T1000 (cell line): ENCODE results near the gene TSTD1.
"Not testable (repeated sequence)": the region's sequence is repeated elsewhere in the genome, so short reads cannot be mapped to it uniquely, and the experiment has no call there.

Source experiments
- DNase-seq: peaks from one replicate; lab custom pipeline; 2025; ENCODE audit warnings: mixed read lengths; lab: John Stamatoyannopoulos, UW

The TSTD1 gene

DNA sequence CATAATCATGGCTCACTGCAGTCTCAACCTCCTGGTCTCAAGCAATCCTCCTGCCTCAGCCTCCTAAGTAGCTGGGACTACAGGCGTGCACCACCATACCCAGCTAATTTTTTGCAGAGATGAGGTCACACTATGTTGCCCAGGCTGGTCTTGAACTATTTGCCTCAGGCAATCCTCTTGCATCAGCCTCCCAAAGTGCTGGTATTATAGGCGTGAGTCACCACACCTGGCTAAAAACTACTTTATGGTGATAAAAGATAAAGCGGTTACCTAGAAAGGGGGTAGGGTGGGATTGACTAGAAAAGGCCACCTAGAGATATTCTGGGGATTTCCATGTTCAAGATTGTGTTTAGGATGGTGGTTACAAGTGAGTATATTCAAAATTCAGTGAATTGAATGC is 5.0 kb downstream of the TSTD1 start:
- DNase-seq = no peak

GRCh38 chr1:161032409-161032808 is 6.4 kb downstream of the TSTD1 start:
- no peak for DNase-seq

GRCh38 chr1:161031874-161032273 is 6.9 kb downstream of the TSTD1 start:
- DNase-seq = no peak

DNA sequence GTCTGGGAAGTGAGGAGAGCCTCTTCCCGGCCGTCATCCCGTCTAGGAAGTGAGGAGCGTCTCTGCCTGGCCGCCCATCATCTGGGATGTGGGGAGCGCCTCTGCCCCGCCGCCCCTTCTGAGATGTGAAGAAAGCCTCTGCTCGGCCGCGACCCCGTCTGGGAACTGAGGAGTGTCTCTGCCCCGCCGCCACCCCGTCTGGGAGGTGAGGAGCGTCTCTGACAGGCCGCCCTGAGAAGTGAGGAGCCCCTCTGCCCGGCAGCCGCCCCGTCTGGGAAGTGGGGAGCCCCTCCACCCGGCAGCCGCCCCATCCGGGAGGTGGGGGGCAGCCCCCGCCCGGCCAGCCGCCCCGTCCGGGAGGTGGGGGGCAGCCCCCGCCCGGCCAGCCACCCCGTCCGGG is 9.3 kb downstream of the TSTD1 start:
- not testable (repeated sequence) for DNase-seq

DNA sequence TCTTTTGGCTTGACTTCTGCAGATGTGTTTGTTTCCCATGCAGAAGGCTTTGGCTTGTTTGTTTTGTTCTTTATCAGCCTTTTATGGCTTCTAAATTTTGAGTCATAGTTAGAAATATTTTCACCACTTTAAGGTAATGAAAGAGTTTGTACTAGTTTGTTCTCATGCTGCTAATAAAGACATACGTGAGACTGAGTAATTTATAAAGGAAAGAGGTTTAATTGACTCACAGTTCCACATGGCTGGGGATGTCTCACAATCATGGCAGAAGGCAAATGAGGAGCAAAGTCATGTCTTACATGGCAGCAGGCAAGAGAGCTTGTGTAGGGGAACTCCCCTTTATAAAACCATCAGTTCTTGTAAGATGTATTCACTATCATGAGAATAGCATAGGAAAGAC is 11.8 kb downstream of the TSTD1 start:
- not testable (repeated sequence) for DNase-seq

GRCh38 chr1:161022432-161022831 is 16.3 kb downstream of the TSTD1 start:
- not testable (repeated sequence) for DNase-seq

GRCh38 chr1:161021970-161022353 is 16.8 kb downstream of the TSTD1 start:
- DNase-seq = no peak

GRCh38 chr1:161021165-161021969 is 17.4 kb downstream of the TSTD1 start:
- no peak for DNase-seq

DNA sequence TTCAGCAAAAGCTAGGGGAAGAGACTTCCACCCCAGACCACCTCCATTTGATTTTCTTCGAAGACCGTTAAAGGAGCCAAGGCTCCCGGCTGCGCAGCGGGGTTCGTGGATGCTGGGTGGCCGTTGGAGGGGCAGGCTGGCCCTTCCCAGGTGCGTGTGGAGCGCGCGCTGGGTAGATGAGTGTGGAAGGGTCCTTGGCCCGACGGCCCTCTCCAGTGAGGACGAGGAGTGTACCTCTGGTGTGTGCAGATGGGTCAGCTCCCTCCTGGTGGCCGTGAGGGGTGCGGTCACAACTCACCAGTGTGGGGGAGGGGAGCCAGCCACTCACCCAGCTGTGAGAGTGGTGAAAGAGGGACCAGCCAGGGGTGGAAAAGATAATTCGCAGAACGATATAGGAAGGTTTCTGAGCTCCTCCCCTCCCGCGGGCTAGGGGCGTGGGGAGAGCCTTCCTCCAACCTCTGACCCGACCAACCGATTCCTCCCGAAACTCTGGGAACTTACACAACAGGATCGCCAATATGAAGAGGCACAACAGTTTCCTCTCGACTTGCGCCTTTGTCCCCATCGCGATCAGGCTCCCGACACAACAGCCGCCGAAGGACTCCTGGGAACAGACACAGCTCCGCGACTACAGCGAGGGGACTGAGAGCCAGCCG is 18.1 kb downstream of the TSTD1 start, which contains the start of gene F11R:
TSS of gene F11R (minus strand) at position 644 of the 656 bp plus-strand sequence. CDS start at position 565, 79 bp downstream.
- no peak for DNase-seq

GRCh38 chr1:161019751-161020495 is 18.8 kb downstream of the TSTD1 start:
- DNase-seq = no peak

- not testable (repeated sequence) for DNase-seq
Measured at GRCh38 chr1:161019111-161019660, 19.6 kb downstream of the TSTD1 start.

DNA sequence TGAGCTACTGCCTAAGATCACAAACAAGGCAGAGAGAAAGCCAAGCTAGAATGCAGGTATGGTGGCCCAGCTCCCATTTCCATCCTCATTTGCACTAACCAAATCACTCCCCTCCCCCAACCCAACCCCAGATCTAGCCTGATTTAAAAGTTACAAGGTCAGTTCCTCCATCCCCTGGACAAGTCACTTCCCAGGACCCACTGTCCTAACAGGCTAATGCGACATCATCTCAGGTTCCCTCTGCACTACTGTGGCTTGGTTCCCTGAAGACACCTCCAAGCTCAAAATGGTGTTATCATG is 20.2 kb downstream of the TSTD1 start:
- DNase-seq = no peak

DNA sequence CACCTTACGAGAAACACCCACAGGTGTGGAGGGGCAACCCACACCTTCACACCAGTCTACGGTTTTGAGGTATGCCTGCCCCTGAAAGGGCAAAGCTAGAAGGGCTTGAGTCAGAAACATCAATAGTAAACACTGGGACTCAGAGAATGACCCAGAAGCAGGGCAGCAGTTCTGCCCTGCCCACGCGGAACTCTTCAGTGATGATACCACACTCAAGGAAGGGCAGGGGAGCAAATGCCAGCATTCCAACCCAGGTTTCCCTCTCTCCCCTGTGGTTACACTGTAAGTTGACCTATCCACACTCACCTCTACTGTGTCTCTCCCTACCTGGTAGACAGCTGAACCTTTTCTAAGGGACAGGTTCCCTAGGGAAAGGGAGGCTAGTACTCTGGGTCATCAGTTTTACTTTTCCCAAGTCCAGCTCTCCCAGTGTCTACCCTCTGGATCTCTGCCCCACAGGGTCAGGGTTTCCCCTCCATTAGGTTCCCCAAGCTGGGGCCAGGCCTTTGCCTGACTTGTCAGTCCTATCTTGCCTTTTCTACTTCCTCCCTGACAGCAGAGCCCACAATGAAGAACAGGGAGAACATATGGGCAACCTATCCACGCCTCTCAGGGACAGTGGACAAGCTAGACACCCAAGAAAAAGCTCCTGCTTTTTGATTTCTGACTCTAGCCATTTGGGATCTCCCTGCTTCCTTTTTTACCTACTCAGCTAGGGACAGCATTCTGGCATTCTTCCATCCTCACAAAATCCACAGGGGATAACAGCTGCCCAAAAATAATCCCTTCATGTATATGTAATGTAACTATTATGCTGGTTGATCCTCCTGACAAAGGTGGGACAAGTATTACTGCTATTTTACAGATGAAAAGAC is 20.8 kb downstream of the TSTD1 start:
- DNase-seq = no peak

DNA sequence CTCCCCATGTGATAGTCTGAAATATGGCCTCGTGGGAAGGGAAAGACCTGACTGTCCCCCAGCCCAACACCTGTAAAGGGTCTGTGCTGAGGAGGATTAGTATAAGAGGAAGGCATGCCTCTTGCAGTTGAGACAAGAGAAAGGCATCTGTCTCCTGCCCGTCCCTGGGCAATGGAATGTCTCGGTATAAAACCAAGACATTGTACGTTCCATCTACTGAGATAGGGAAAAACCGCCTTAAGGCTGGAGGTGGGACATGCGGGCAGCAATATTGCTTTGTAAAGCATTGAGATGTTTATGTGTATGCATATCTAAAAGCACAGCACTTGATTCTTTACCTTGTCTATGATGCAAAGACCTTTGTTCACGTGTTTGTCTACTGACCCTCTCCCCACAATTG is 21.6 kb downstream of the TSTD1 start:
- DNase-seq = not testable (repeated sequence)

- not testable (repeated sequence) for DNase-seq
Measured at GRCh38 chr1:161016683-161017082, 22.1 kb downstream of the TSTD1 start.

DNA sequence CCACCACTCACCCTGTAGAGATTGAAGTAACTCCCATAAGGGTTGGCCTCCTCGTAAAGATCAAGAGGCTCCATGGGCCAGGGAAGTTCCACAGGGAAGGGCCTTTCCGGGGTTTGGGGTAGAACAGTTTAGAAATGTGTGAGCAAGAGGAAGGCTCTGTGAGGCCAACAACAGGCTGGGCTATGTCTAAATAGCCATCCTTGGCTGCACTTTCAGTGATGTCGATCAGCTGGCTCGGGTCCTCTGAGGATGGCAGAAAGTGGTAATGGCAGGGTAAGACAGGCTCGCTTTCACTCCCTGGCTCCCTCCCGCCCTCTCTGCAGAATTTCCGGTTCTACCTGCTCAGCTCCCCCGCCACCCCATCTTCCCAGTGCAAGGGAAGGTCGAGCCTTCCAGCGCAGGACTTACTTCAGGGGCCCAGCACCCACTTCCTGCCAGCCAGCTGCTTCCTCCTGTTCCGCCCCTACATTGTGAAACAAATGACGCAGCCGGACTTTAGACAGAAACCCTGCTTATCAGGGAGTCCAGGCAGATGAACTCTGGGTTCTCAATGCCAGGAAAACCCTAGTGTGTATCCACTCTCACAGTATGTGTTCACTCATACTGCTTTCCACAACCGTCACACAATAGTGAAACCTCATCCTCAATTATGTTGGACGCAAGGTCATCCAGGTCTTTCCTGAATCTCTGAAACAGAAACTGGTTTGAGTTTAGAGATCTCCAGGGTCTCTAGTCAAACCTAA is 25.1 kb downstream of the TSTD1 start:
- DNase-seq = no peak

DNA sequence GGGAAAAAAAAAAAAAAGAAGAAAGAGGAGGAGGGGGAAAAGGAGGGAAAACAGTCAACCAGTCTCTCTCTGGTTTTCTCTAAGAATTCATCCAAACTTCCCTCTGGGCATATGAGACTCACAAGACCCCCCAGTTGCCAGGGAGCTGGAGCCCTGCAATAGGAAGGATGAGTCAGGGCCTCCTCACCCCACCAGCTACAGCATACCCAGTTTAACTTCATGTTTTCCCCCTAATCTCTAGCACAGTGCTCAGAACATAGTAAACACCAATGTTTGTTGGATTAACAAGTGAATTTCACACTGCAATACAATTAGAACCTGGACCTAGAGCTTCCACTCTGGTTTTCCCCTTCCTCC is 25.7 kb downstream of the TSTD1 start:
- no peak for DNase-seq

DNA sequence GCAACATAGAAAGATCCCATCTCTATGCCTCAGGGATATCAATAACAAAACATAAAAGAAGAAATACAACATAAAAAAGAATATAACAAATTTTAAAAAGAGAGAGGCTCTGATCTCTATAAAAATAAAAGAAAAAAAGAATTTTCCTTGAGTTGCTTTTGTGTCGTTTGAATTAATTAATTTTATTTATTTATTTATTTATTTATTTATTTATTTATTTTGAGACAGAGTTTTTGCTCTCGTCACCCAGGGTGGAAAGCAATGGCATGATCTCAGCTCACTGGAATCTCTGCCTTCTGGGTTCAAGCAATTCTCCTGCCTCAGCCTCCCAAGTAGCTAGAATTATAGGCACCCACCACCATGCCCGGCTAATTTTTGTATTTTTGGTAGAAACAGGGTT is 26.3 kb downstream of the TSTD1 start:
- DNase-seq = no peak

- no peak for DNase-seq
Measured at GRCh38 chr1:161009602-161010211, 29.1 kb downstream of the TSTD1 start.

DNA sequence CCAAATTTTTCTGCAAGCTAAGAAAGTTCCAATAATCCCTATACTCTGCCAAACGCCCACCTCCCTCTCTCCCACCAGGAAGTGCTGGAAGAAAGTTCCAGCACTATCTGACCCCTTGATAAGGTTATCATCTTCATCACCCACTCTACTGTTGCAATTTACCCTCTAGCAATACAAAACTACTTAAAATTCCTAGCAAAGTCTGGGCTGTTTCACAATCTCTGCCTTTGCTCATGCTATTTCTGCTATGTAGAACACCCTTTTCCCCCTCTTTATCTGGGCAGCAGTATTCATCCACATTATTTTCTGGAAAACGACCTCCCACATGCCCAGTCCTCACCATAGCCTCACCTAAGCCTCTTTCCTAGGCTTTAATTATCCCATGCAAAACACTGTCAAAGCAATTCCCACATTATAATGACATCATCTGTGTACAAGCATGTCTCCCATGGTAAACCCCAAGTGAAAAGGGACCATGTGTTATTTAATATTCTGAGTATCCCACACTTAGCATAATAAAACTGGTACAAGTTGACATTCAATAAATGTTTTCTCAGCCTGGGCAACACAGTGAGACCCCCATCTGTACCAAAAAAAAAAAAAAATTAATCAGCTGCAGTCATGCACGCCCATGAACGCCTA is 29.8 kb downstream of the TSTD1 start:
- no peak for DNase-seq
